Measurements from ENCODE around the gene FBXO2.

Gene FBXO2

GRCh38 chr1:11664336-11665065, 10.3 kb upstream of the FBXO2 start:
- DNase-seq (ENCODE audit: low read depth) = no peak
- TF ChIP-seq CTCF (IDR thresholded peaks at IDR 0.05; ENCODE audit: control insufficient read depth, extremely low read depth, insufficient read depth) = no peak
- peak overlapping the region; percentile 49 for H3K4me3 ChIP-seq (ENCODE audit: low read depth, low read length)

GRCh38 chr1:11661103-11661502, 6.9 kb upstream of the FBXO2 start:
- H3K4me3 ChIP-seq (ENCODE audit: low read depth, low read length) = no peak overlapping the region
- no peak for TF ChIP-seq CTCF (IDR thresholded peaks at IDR 0.05; ENCODE audit: control insufficient read depth, extremely low read depth, insufficient read depth)
- DNase-seq (ENCODE audit: low read depth) = no peak

GRCh38 chr1:11659748-11660147, 5.5 kb upstream of the FBXO2 start:
- H3K4me3 ChIP-seq (ENCODE audit: low read depth, low read length) = no peak overlapping the region
- no peak for DNase-seq (ENCODE audit: low read depth)
- TF ChIP-seq CTCF (IDR thresholded peaks at IDR 0.05; ENCODE audit: control insufficient read depth, extremely low read depth, insufficient read depth) = no peak

- H3K4me3 ChIP-seq (ENCODE audit: low read depth, low read length) = no peak overlapping the region
- no peak for DNase-seq (ENCODE audit: low read depth)
- no peak for TF ChIP-seq CTCF (IDR thresholded peaks at IDR 0.05; ENCODE audit: control insufficient read depth, extremely low read depth, insufficient read depth)
Observed at GRCh38 chr1:11658542-11658941, 4.3 kb upstream of the FBXO2 start.

- TF ChIP-seq CTCF (IDR thresholded peaks at IDR 0.05; ENCODE audit: control insufficient read depth, extremely low read depth, insufficient read depth) = no peak
- H3K4me3 ChIP-seq (ENCODE audit: low read depth, low read length) = no peak overlapping the region
- no peak for DNase-seq (ENCODE audit: low read depth)
Observed at GRCh38 chr1:11657654-11658053, 3.4 kb upstream of the FBXO2 start.

GRCh38 chr1:11654939-11655808, 945 bp upstream of the FBXO2 start:
- peak overlapping the region; percentile 67 for H3K4me3 ChIP-seq (ENCODE audit: low read depth, low read length)
- DNase-seq (ENCODE audit: low read depth) = no peak
- TF ChIP-seq CTCF (IDR thresholded peaks at IDR 0.05; ENCODE audit: control insufficient read depth, extremely low read depth, insufficient read depth) = no peak

Measured in LNCaP clone FGC (cell line).